ENCODE results near the gene OTUD7B. TPM values are rescaled to one million over a fixed set of nuclear protein-coding genes. Genes with fewer than 3 reads are reported as not detected.

The OTUD7B gene
- total and polyA plus RNA-seq, 10 of the 15 experiments (the other 5 are each of a cell fraction or from before 2014, with no cell fraction given): 1.7 to 24.9 (median 6.6) TPM

DNA sequence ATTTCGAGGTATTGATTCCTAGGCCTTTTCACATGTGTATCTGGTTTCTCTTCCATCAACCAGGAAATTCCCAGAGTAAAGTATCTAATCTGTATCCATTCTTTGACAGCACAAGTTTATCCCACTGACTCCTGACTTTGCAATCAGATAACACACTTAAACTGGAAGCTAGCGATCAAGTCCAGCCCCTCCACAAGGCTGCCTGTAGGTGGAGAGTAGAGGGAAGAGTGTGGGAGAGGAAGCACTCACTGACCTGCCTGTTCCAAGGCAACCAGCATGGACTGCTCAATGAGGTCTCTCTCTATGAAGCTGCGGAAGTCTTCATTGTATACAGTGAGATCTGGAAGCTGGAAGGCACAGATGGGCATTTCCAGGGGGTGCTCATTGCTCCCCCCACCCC is 43.5 kb downstream of the OTUD7B start:
- in situ Hi-C loops (cut with MboI) (no loop called here), intact Hi-C loops (cut with micrococcal nuclease; ENCODE audit: unreplicated experiment) (no loop called here)
- BruUV-seq (replicated peaks): no TSS peak
- H3K36me3 ChIP-seq (ENCODE audit: control insufficient read depth in 2 of 2, insufficient read depth in 2 of 2, low read length in 1 of 2): peaks cover 8 to 21% of the 10 kb centered on the region in 2 experiments
- CTCF ChIA-PET: interaction anchor here (0.5 to 1.4 kb wide), 3 partner anchors 8 to 83 kb away, joined by 3 read pairs; no protein-coding TSS in a partner anchor
- H3K9me3 ChIP-seq (replicated peaks; ENCODE audit: control insufficient read depth, insufficient read depth, low read length): no peaks in the 10 kb centered on the region
- peaks cover 4% of the 10 kb centered on the region for H3K4me1 ChIP-seq (ENCODE audit: control insufficient read depth, insufficient read depth, low read length)
- H3K9ac ChIP-seq (ENCODE audit: control insufficient read depth, insufficient read depth, low read length): no peak overlapping the region
- TF ChIP-seq YBX1 (IDR thresholded peaks at IDR 0.05): no peak
- H3K27ac ChIP-seq (ENCODE audit: control insufficient read depth, insufficient read depth): no peak overlapping the region
- no peak for ATAC-seq
- H2AFZ ChIP-seq (ENCODE audit: control insufficient read depth, low read depth, low read length): no peak overlapping the region
- POLR2A ChIA-PET: interaction anchor here (0.9 to 1.0 kb wide), 2 partner anchors 15 to 217 kb away, joined by 3 to 4 read pairs; no protein-coding TSS in a partner anchor
- H3K79me2 ChIP-seq (ENCODE audit: control insufficient read depth, insufficient read depth, low read length): no peaks in the 10 kb centered on the region
- no peaks in the 10 kb centered on the region for H3K27me3 ChIP-seq (replicated peaks in 1 of 2; ENCODE audit: control insufficient read depth in 2 of 2, insufficient read depth in 2 of 2, low read length in 1 of 2)
- no peak for FAIRE-seq
- RAD21 ChIA-PET (ENCODE audit: unreplicated experiment): no interaction called here
- no peaks in the 10 kb centered on the region for H4K20me1 ChIP-seq (ENCODE audit: control insufficient read depth, insufficient read depth)
- WGBS (ENCODE audit: insufficient coverage, insufficient replicate concordance, low lambda C conversion rate, missing lambda C conversion rate): 98% methylated on average over 3 of the region's 3 CpGs
- SMC1A ChIA-PET (ENCODE audit: uncharacterized antibody, unreplicated experiment): interaction anchor here (1.2 kb wide), 1 partner anchor 84 kb away, joined by 8 read pairs; no protein-coding TSS in a partner anchor
- no peak for DNase-seq (ENCODE audit: low read depth, low spot score)
- no peak overlapping the region for H3K4me3 ChIP-seq
- no peak overlapping the region for H3K4me2 ChIP-seq (ENCODE audit: control insufficient read depth, insufficient read depth)

DNA sequence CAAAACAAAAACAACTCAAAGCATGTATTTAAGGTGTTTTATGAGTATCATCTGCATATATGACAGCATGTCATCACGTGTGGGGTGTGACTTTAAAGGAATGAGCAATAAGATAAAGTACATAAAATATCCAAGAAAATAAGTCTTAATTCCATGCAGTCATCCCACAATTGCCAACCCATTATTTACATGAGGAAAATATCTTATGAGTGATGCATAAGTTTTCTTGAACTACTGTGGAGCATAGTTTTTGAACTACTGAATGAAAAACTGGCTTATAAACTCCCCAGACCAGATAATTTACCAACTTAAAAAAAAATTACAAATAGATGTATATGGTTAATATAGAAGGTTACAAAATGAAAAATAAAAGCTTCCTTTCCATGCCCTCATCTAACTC is 44.1 kb downstream of the OTUD7B start:
- no peak for DNase-seq (ENCODE audit: low read depth, low spot score)
- CTCF ChIA-PET: interaction anchor here (1.1 to 1.4 kb wide), 3 partner anchors 9 to 200 kb away, joined by 3 read pairs; no protein-coding TSS in a partner anchor
- Histone ChIP-seq H3K4me2 (ENCODE audit: control insufficient read depth, insufficient read depth) (no peak overlapping the region), H4K20me1 (ENCODE audit: control insufficient read depth, insufficient read depth) (no peaks in the 10 kb centered on the region), H3K9me3 (replicated peaks; ENCODE audit: control insufficient read depth, insufficient read depth, low read length) (no peaks in the 10 kb centered on the region), H2AFZ (ENCODE audit: control insufficient read depth, low read depth, low read length) (no peak overlapping the region), H3K4me3 (no peak overlapping the region), H3K9ac (ENCODE audit: control insufficient read depth, insufficient read depth, low read length) (no peak overlapping the region), H3K36me3 (ENCODE audit: control insufficient read depth in 2 of 2, insufficient read depth in 2 of 2, low read length in 1 of 2) (peaks cover 8 to 18% of the 10 kb centered on the region in 2 experiments), H3K27me3 (replicated peaks in 1 of 2; ENCODE audit: control insufficient read depth in 2 of 2, insufficient read depth in 2 of 2, low read length in 1 of 2) (no peaks in the 10 kb centered on the region), H3K4me1 (ENCODE audit: control insufficient read depth, insufficient read depth, low read length) (peaks cover 4% of the 10 kb centered on the region), H3K79me2 (ENCODE audit: control insufficient read depth, insufficient read depth, low read length) (no peaks in the 10 kb centered on the region), H3K27ac (ENCODE audit: control insufficient read depth, insufficient read depth) (no peak overlapping the region)
- in situ Hi-C loops (cut with MboI) (no loop called here), intact Hi-C loops (cut with micrococcal nuclease; ENCODE audit: unreplicated experiment) (no loop called here)
- RAD21 ChIA-PET (ENCODE audit: unreplicated experiment): no interaction called here
- BruUV-seq (replicated peaks): no TSS peak
- WGBS (ENCODE audit: insufficient coverage, insufficient replicate concordance, low lambda C conversion rate, missing lambda C conversion rate): 52% methylated on average over 1 of the region's 1 CpG
- no peak for ATAC-seq
- POLR2A ChIA-PET: interaction anchor here (0.9 to 1.0 kb wide), 2 partner anchors 16 to 217 kb away, joined by 3 to 4 read pairs; no protein-coding TSS in a partner anchor
- FAIRE-seq: no peak
- SMC1A ChIA-PET (ENCODE audit: uncharacterized antibody, unreplicated experiment): interaction anchor here (0.6 to 1.2 kb wide), 2 partner anchors 42 to 85 kb away, joined by 3 to 8 read pairs; no protein-coding TSS in a partner anchor
- TF ChIP-seq YY1 (IDR thresholded peaks at IDR 0.05; ENCODE audit: low read depth, low read length) (no peak), ZNF217 (IDR thresholded peaks at IDR 0.05) (no peak), BRCA1 (IDR thresholded peaks at IDR 0.05; ENCODE audit: low read depth, low read length) (no peak), POLR2AphosphoS5 (IDR thresholded peaks at IDR 0.05; ENCODE audit: low read length) (no peak), PAX8 (IDR thresholded peaks at IDR 0.05) (no peak), WRNIP1 (IDR thresholded peaks at IDR 0.05; ENCODE audit: borderline replicate concordance, low read depth, low read length) (no peak), CBX3 (IDR thresholded peaks at IDR 0.05; ENCODE audit: borderline replicate concordance, low read depth) (no peak)
- TF ChIP-seq, protein P1, sequence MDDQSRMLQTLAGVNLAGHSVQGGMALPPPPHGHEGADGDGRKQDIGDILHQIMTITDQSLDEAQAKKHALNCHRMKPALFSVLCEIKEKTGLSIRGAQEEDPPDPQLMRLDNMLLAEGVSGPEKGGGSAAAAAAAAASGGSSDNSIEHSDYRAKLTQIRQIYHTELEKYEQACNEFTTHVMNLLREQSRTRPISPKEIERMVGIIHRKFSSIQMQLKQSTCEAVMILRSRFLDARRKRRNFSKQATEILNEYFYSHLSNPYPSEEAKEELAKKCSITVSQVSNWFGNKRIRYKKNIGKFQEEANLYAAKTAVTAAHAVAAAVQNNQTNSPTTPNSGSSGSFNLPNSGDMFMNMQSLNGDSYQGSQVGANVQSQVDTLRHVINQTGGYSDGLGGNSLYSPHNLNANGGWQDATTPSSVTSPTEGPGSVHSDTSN (IDR thresholded peaks at IDR 0.05; ENCODE audit: insufficient replicate concordance, low read depth, low read length): no peak
- TF ChIP-seq, protein P2, sequence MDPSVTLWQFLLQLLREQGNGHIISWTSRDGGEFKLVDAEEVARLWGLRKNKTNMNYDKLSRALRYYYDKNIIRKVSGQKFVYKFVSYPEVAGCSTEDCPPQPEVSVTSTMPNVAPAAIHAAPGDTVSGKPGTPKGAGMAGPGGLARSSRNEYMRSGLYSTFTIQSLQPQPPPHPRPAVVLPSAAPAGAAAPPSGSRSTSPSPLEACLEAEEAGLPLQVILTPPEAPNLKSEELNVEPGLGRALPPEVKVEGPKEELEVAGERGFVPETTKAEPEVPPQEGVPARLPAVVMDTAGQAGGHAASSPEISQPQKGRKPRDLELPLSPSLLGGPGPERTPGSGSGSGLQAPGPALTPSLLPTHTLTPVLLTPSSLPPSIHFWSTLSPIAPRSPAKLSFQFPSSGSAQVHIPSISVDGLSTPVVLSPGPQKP (IDR thresholded peaks at IDR 0.05; ENCODE audit: low read depth, low read length): no peak
- TF ChIP-seq, protein P3, sequence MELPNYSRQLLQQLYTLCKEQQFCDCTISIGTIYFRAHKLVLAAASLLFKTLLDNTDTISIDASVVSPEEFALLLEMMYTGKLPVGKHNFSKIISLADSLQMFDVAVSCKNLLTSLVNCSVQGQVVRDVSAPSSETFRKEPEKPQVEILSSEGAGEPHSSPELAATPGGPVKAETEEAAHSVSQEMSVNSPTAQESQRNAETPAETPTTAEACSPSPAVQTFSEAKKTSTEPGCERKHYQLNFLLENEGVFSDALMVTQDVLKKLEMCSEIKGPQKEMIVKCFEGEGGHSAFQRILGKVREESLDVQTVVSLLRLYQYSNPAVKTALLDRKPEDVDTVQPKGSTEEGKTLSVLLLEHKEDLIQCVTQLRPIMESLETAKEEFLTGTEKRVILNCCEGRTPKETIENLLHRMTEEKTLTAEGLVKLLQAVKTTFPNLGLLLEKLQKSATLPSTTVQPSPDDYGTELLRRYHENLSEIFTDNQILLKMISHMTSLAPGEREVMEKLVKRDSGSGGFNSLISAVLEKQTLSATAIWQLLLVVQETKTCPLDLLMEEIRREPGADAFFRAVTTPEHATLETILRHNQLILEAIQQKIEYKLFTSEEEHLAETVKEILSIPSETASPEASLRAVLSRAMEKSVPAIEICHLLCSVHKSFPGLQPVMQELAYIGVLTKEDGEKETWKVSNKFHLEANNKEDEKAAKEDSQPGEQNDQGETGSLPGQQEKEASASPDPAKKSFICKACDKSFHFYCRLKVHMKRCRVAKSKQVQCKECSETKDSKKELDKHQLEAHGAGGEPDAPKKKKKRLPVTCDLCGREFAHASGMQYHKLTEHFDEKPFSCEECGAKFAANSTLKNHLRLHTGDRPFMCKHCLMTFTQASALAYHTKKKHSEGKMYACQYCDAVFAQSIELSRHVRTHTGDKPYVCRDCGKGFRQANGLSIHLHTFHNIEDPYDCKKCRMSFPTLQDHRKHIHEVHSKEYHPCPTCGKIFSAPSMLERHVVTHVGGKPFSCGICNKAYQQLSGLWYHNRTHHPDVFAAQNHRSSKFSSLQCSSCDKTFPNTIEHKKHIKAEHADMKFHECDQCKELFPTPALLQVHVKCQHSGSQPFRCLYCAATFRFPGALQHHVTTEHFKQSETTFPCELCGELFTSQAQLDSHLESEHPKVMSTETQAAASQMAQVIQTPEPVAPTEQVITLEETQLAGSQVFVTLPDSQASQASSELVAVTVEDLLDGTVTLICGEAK (IDR thresholded peaks at IDR 0.05; ENCODE audit: borderline replicate concordance): no peak
